ENCODE data around the gene LY6G5B. TPM values are rescaled to one million over a fixed set of nuclear protein-coding genes. Genes with fewer than 3 reads are reported as not detected.
A peak's percentile ranks its signal among the peaks of the same experiment; 100 is the strongest.

Gene LY6G5B
- polyA plus RNA-seq, 1 of the 3 experiments (the other 2 are of a cell fraction) = 12.7 TPM

- DNase-seq = no peak
These were observed 27.8 kb downstream of the LY6G5B start for GRCh38 chr6:31697555-31697954.

GRCh38 chr6:31700740-31701401 lies 31.1 kb downstream of the LY6G5B start:
- DNase-seq = no peak
- TF ChIP-seq CTCF (IDR thresholded peaks at IDR 0.05) (no peak), ZBTB33 (IDR thresholded peaks at IDR 0.05; ENCODE audit: borderline replicate concordance, low read depth) (no peak), GATA2 (CRISPR knock-in tag; IDR thresholded peaks at IDR 0.05) (no peak), RFX5 (IDR thresholded peaks at IDR 0.05; ENCODE audit: low read length) (no peak), MEF2A (IDR thresholded peaks at IDR 0.05; ENCODE audit: borderline replicate concordance, low read depth) (no peak), NFIC (IDR thresholded peaks at IDR 0.05; ENCODE audit: borderline replicate concordance) (no peak)
- Histone ChIP-seq H2AFZ (ENCODE audit: low read depth) (no peak overlapping the region), H3K79me2 (ENCODE audit: insufficient read depth) (peaks cover 36% of the 10 kb centered on the region), H3K4me1 (ENCODE audit: control insufficient read depth in 1 of 2, insufficient read depth in 2 of 2, low read depth in 1 of 2, low read length in 1 of 2) (peaks cover 0 to 15% of the 10 kb centered on the region in 2 experiments; a peak in 2 of 4 replicates), H4K20me1 (ENCODE audit: insufficient read depth) (no peaks in the 10 kb centered on the region), H3K36me3 (replicated peaks in 1 of 2; ENCODE audit: control insufficient read depth in 1 of 2, insufficient read depth in 2 of 2, low read length in 1 of 2) (peaks cover 4 to 21% of the 10 kb centered on the region in 2 experiments), H3K27me3 (ENCODE audit: insufficient read depth) (no peaks in the 10 kb centered on the region), H3F3A (replicated peaks; ENCODE audit: insufficient read depth) (peaks cover 10% of the 10 kb centered on the region), H3K9ac (no peak overlapping the region), H3K4me3 (ENCODE audit: low read depth in 2 of 2, low read length in 1 of 2) (0 out of 4 replicates have a peak overlapping the region, but pooled peaks of 1 of the 2 experiments have one; percentile 6), H3K9me3 (no peaks in the 10 kb centered on the region), H3K27ac (ENCODE audit: low read depth in 2 of 2, low read length in 1 of 2) (no peak overlapping the region), H3K9me2 (no peaks in the 10 kb centered on the region), H3K4me2 (peak overlapping the region; percentile 97)
- CTCF ChIA-PET = interaction anchor here (1.8 to 2.1 kb wide), 2 partner anchors 10 to 129 kb away, joined by 6 to 8 read pairs; no protein-coding TSS in a partner anchor
- POLR2A ChIA-PET = no interaction called here
- WGBS (ENCODE audit: low lambda C conversion rate) = 84% methylated on average over 5 of the region's 5 CpGs

More at GRCh38 chr6:31697555-31697954, 27.8 kb downstream of the LY6G5B start:
- Histone ChIP-seq H3K9ac (no peak overlapping the region), H3K9me2 (no peaks in the 10 kb centered on the region), H3K27ac (ENCODE audit: low read depth in 2 of 2, low read length in 1 of 2) (no peak overlapping the region), H3F3A (replicated peaks; ENCODE audit: insufficient read depth) (no peaks in the 10 kb centered on the region), H3K4me3 (ENCODE audit: low read depth in 2 of 2, low read length in 1 of 2) (no peak overlapping the region), H3K27me3 (ENCODE audit: insufficient read depth) (no peaks in the 10 kb centered on the region), H3K36me3 (replicated peaks in 1 of 2; ENCODE audit: control insufficient read depth in 1 of 2, insufficient read depth in 2 of 2, low read length in 1 of 2) (peaks cover 13 to 31% of the 10 kb centered on the region in 2 experiments), H3K4me2 (no peak overlapping the region), H3K4me1 (ENCODE audit: control insufficient read depth in 1 of 2, insufficient read depth in 2 of 2, low read depth in 1 of 2, low read length in 1 of 2) (peaks cover 0 to 15% of the 10 kb centered on the region in 2 experiments; a peak in 2 of 4 replicates), H2AFZ (ENCODE audit: low read depth) (no peak overlapping the region), H4K20me1 (ENCODE audit: insufficient read depth) (no peaks in the 10 kb centered on the region), H3K79me2 (ENCODE audit: insufficient read depth) (peaks cover 33% of the 10 kb centered on the region), H3K9me3 (no peaks in the 10 kb centered on the region)
- TF ChIP-seq MEF2A (IDR thresholded peaks at IDR 0.05; ENCODE audit: borderline replicate concordance, low read depth) (no peak), TAF1 (IDR thresholded peaks at IDR 0.05; ENCODE audit: borderline replicate concordance, low read depth, low read length) (no peak), USF1 (IDR thresholded peaks at IDR 0.05; ENCODE audit: borderline replicate concordance, low read depth) (no peak), FOXJ3 (CRISPR knock-in tag; IDR thresholded peaks at IDR 0.05) (no peak), RFX5 (IDR thresholded peaks at IDR 0.05; ENCODE audit: low read length) (no peak), EZH2phosphoT487 (IDR thresholded peaks at IDR 0.05; ENCODE audit: borderline replicate concordance, low read depth) (no peak), RCOR1 (IDR thresholded peaks at IDR 0.05; ENCODE audit: low read length) (no peak), GATA2 (CRISPR knock-in tag; IDR thresholded peaks at IDR 0.05) (no peak), MAX (IDR thresholded peaks at IDR 0.05; ENCODE audit: low read depth) (no peak)
- POLR2A ChIA-PET = no interaction called here
- 71% methylated on average over 3 of the region's 3 CpGs for WGBS (ENCODE audit: low lambda C conversion rate)
- CTCF ChIA-PET = interaction anchor here (0.7 kb wide), 1 partner anchor 201 kb away, joined by 3 read pairs; no protein-coding TSS in a partner anchor

Measured in SK-N-SH (cell line).